Stimulated activated CD4-positive, alpha-beta T cell treated with anti-CD3 and anti-CD28 coated beads, Interleukin-1b, Interleukin-23, amount 100 ng/mL, for 1 hour (primary cell): Measurements from ENCODE around the gene ERGIC1.
"Not testable (repeated sequence)": the region's sequence is repeated elsewhere in the genome, so short reads cannot be mapped to it uniquely, and the experiment has no call there.

Experiments used
- DNase-seq, 2 donors: peaks; one replicate each; pipeline ENCODE4 v3.0.0-alpha.2; 2020; ENCODE audit warnings: low read depth in 2 of 2

Gene ERGIC1

DNA sequence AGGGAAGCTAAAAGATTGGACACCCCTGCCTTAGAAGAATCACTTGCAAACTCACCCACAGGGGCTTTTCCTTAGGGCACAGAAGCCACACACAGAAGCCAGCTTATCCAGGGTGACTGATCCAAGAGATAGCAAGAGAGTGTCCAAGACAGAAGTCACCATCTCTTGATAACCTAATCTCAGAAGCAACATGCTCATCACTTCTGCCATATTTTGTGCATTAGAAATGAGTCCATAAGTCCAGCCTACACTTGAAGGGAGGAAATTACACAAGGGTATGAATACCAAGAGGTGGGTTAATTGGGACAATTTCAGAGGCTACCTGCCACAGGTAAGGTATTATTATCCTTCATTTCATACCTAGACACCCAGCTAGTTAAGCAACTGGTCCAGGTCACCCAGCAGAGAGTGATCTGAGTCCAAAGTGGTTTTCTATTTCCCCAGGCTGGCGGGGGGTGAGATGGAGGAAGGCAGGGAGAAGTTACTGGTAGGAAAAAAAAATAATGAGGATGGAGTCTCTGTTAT is 3.7 kb upstream of the ERGIC1 start:
- no peak for DNase-seq

GRCh38 chr5:172830876-172831662 is 3.0 kb upstream of the ERGIC1 start:
- no peak for DNase-seq

DNA sequence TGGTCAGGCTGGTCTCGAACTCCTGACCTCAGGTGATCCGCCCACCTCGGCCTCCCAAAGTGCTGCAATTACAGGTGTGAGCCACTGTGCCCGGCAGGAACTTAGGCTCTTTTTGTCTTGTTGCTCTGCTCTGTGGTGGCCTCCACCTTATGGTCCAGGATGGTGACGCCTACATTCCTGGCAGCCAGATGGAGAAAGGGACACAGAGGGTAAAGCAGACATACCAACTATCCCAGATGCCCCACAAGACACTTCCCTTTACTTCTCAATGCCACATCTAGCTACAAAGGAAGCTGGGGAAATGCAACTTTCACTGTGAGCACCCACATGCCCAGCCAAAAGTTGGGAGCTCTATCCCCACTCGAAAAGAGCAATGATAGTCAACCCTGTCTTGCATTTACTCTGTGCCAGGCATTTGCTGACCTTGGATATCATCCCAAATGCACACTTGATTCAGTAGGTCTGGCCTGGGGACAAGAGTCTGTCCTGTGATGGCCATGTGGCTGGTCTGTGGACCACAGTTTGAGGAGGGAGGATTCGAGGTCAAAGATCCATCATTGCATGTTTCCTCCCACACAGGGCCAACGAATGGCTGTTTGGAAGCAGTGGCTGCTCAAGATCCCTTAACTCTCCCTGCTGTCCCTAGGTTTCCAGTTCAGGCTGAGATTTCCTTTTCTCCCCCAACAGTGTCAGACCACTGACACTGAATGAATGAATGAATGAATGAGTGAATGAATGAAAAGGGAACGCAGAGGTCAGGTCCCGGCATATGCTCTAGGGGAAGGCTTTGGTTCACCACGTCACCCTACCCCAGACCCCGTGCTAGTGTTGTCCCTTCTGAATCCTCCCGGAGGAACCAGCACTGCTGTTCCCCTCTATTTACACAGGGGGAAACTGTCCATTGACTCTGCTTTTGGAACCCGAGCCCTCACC is 1.4 kb upstream of the ERGIC1 start:
- DNase-seq: no peak

DNA sequence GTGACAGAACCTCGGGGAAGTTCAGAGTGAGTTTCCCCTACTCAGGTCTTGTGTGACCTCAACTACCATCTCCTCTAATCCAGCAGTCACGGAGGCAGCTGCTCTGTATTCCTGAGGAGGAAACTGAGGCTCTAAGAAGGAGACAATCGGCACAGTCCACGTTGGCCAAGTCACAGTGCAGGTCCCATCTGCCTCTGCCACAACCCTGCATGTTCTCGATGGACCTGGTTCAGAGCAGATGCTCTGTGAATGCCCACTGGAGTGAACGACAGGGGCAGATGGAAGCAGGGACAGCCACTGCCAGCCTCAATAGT is 722 bp upstream of the ERGIC1 start:
- no peak for DNase-seq

DNA sequence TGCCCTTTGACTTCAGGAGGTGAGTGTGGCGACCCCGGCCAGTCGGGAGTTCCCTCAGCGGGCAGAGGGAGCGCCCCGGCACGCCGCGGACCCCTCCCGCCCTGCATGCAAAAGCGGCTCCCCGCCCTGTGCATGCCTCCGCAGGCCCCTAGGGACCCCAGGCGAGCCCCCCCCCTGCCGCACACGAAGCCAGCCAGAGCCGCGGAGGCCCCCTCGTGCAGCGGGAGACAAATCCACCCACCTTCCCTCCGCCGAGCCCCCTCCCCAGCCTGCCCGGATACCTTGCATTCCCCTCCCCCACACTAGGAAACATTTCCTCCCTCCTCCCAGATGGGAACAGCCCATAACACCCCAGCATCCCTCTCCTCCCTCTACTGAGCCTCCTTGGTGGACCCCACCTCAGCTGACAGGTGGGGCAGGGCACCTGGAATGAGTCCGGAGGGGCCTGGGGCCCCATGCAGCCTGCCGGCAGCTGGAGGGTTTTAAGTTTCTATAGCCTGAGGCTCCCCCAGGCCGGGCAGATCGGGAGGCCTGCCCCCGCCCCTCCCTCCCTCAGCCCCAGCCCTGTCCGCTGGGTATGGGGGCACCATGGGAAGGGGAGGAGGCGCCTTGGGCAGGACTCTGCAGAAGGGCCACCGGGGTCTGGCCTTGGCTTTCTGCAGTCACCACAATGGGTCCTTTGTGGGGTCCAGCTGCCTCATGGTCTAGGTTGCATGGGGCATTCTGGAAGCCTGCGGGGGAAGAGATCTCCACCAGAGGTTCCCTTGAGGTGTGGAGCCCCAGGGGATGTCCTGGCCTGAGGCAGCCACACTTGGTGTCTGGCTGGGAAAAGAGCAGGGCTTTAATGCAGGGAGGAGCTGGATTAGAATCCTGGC is 601 bp downstream of the ERGIC1 start:
- DNase-seq: no peak

GRCh38 chr5:172835290-172835993 is 1.4 kb downstream of the ERGIC1 start:
- DNase-seq: no peak

- no peak for DNase-seq
Observed at GRCh38 chr5:172835994-172836356, 1.9 kb downstream of the ERGIC1 start.

- DNase-seq: no peak
Observed at GRCh38 chr5:172837640-172838039, 3.6 kb downstream of the ERGIC1 start.

DNA sequence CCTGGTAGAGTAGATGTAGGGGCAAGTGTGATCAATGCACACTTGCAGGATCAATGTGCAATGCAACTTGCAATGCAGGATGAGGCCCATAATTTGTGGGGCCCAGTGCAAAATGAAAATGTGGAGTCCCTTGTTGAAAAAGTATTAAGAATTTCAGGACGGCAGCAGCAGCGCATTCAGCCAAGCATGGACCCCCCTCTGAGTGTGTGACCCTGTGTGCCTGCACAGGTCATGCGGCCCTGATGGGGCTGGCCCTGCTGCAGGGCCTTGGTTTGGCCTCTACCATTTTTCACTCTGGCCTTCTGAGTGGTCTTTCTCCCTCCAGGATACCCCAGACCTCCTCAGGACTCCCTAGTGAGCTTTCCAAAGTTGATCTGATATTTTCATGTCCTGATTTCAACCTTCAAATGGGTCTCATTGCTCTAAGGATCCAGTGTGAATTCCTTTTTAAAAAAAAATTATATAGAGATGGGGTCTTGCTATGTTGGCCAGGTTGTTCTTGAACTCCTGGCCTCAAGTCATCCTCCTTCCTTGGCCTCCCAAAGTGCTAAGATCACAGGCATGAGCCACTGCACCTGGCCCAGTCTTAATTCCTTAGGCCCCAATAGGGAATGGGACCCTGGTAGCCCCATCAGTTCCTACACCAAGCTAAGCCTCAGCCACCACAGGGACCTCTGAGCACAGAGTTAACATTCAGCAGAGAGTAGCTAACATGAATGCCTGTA is 4.3 kb downstream of the ERGIC1 start:
- DNase-seq: no peak

DNA sequence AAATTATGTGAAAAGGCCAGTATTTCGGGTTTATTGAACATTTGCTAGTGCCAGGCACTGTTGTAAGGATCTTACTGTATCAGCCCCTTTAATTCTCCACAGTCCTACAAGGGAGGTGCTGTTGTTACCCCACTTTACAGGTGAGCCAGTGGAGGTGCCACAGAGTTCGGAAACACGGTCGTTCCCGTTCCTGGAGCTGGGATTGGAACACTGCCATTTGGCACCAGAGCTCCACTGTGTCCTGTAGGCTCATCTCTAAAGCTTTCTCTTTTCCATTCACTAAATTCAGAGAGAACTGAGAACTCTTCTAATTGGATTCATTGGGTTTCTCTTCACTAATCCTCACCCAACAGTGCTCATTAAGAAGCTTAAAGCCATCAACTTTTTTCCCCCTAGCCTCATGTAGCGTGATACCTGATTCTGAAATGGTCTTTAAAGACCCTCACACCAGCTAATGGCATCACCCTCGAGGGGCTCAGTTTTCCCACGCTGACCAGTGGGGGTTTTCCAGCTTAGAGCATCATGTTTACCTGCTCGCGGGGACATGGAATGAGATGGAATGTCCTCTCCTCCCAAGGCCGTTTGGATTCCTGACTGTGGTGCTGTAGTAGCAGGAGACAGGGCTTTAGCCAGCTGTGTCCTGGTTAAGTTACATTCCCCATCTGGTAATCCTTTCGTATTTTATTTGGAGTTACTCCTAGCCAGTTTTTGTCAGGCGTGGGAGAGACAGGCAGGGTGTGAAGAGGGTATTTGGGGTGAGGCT is 5.8 kb downstream of the ERGIC1 start:
- no peak for DNase-seq

DNA sequence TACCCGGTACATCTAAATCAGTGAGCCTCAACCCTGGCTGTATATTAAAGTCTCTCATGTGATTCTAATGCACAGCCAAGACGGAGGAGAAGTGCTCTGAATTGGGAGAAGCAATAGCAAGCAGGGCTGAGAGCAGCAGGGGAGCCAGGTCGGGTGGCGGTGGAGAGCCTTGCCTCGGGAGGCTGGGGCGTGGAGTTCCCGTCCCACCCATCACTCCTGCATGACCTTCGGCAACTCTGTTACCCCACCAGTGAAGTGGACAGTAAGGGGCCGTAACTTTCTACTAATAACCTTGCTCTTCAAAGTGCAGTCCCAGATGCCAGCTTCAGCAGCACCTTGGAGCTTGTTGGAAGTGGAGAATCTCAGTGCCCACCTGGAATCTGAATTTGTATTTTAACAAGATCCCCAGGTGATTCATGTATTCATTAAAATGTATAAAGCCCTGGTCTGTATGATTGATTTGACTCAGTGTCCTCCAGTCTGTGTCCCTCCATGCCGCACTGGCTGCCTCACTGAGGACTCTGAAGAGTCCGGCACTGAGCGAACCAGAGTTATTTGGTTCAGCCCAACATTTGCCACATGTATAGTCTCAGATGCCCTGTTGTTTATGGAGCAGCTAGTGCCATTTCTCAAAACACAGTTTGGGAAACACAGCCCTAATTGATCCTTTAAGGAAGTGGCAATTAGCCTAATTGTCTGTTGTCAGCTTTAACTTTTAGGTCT is 6.5 kb downstream of the ERGIC1 start:
- DNase-seq: no peak

DNA sequence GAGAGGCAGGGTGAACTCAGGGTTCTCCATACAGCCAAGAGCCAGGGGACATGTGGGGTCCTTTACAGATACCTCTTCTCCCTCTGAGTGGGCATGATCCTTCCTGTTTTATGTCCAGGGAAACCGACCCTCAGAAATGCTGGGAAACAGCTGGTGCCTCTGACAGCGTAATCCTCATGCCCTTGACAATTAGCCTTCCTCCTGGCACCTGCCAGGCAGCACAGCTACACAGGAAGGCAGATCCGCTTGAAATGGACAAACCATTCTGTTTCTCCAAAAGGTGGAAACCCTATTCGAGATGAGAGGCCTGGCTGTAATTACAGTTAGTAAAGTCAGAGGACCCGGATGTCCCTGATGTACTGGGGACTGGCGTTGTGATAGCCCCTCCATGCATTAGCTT is 7.2 kb downstream of the ERGIC1 start:
- DNase-seq: no peak

DNA sequence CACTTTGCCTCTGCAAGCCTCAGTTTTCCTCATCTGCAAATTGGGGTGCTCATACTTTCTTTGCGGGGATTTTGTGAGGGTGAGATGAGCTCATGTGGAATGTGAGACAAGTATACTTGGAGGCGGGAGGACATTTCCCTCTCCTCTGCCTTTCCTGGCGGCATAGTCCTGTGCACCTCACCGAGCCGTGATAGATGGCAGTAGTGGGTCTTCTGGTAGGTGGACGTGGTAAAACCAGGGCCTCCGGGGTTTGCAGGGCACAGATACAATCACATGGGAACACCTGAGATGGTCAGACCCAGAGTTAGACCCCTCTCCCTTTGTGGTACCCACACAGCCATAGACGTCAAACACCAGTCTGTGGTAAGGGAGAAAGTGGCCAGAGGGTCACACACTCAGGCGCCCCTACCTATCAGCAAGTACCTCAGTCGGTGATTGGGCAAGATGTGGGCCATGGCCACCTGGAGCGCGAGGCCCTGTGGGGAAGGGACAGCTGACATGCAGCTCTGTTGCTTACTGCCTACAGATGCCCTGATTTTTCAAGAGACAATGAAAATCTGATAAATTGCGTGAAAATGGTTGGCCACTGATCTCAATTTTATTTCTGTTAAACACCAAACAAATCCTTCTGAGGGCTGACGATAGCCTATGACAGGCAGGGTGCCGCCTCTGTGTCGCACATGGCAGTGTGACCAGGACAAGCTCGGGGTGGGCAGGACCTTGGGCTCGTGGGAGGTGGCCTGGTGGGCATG is 9.9 kb downstream of the ERGIC1 start:
- no peak for DNase-seq

GRCh38 chr5:172844577-172844838 is 10.5 kb downstream of the ERGIC1 start:
- DNase-seq: no peak

GRCh38 chr5:172845154-172845553 is 11.1 kb downstream of the ERGIC1 start:
- DNase-seq: no peak

- no peak for DNase-seq
Observed at GRCh38 chr5:172845576-172845975, 11.5 kb downstream of the ERGIC1 start.

DNA sequence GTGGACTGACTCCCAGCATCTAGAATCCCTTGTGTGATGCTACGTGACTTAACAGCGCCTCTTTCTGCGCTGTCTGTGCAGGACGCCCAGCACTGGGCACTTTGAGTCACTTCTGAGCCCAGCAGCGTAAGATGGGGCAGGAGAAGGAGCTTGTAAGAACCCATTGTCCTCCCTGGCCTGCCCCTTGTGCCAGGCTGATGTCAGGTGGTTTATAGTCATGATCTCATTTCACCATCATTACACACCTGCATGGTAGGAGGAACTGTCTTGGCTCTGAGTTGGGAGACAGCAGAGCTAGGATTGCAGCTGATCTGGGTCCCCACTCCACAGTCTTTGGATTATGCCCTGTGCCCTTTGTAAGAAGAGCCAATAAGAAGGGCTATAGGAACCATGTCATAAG is 12.2 kb downstream of the ERGIC1 start:
- no peak for DNase-seq

DNA sequence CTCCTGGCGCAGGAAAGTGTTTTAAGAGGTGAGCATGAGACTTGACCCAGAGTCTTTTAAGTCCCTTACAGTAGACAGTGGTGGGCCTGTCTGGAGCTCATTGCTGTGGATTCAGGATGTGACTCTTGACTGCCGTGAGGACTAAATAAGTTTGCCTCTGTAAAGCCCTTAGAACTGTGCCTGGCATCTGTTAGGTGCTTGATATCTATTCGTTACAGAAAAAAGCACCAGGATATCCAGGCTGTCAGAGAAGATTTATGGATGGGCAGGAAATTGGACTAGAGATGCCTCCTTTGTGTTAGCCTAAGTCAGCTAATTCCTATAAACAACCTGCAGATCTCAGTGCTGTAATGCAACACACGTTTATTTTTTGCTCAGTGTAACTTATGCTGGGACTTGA is 12.6 kb downstream of the ERGIC1 start:
- no peak for DNase-seq

GRCh38 chr5:172847584-172847983 is 13.5 kb downstream of the ERGIC1 start:
- DNase-seq: not testable (repeated sequence)
